ENCODE results near the gene TOMT.

DNA sequence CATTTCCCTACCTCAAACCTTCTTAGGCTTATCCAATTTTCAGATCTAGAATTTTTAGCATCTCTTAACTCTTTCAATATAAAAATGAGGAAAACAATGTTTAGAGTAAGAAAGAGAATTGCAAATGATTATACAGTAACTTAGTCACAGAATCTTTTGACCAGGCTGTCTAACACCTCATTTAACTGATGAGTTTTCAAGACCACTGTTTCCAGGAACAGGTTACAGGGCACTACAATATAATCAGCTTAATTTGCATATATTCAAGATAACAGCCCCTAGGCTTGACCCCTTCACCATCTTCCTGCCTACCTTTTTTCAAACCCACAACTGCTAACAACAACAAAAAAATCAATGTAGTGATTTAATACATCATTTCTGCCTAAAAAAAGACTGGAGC, 38.0 kb upstream of the TOMT start:
- TF ChIP-seq, protein P1, sequence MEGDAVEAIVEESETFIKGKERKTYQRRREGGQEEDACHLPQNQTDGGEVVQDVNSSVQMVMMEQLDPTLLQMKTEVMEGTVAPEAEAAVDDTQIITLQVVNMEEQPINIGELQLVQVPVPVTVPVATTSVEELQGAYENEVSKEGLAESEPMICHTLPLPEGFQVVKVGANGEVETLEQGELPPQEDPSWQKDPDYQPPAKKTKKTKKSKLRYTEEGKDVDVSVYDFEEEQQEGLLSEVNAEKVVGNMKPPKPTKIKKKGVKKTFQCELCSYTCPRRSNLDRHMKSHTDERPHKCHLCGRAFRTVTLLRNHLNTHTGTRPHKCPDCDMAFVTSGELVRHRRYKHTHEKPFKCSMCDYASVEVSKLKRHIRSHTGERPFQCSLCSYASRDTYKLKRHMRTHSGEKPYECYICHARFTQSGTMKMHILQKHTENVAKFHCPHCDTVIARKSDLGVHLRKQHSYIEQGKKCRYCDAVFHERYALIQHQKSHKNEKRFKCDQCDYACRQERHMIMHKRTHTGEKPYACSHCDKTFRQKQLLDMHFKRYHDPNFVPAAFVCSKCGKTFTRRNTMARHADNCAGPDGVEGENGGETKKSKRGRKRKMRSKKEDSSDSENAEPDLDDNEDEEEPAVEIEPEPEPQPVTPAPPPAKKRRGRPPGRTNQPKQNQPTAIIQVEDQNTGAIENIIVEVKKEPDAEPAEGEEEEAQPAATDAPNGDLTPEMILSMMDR (IDR thresholded peaks at IDR 0.05; ENCODE audit: low read depth, low read length), result no peak
- no peak for TF ChIP-seq EZH2phosphoT487 (IDR thresholded peaks at IDR 0.05; ENCODE audit: low read depth)

Data from OCI-LY3 (cell line).